HG02852 (cell line): ENCODE data around the gene SLC38A4.
"Not testable (repeated sequence)": the region's sequence is repeated elsewhere in the genome, so short reads cannot be mapped to it uniquely, and the experiment has no call there.

Source experiments
- ATAC-seq: cut with Tn5 transposase; IDR thresholded peaks from one replicate; pipeline ENCODE4 v1.9.1; 2021; ENCODE audit warnings: mild to moderate bottlenecking, moderate library complexity; ENCODE audit not compliant: unreplicated experiment

Gene SLC38A4

GRCh38 chr12:46779879-46780278, 45.9 kb downstream of the SLC38A4 start:
- ATAC-seq = no peak

GRCh38 chr12:46779063-46779462, 46.7 kb downstream of the SLC38A4 start:
- no peak for ATAC-seq

GRCh38 chr12:46778415-46778814, 47.4 kb downstream of the SLC38A4 start:
- no peak for ATAC-seq

GRCh38 chr12:46777587-46777986, 48.2 kb downstream of the SLC38A4 start:
- ATAC-seq = no peak

- ATAC-seq = no peak
These were observed 50.0 kb downstream of the SLC38A4 start for GRCh38 chr12:46775796-46776195.

GRCh38 chr12:46774322-46774633, 51.5 kb downstream of the SLC38A4 start:
- no peak for ATAC-seq

GRCh38 chr12:46773586-46774321, 52.0 kb downstream of the SLC38A4 start:
- ATAC-seq = no peak

GRCh38 chr12:46771268-46771827, 54.4 kb downstream of the SLC38A4 start:
- ATAC-seq = no peak

GRCh38 chr12:46770501-46771183, 55.2 kb downstream of the SLC38A4 start:
- no peak for ATAC-seq

- ATAC-seq = no peak
These were observed 61.8 kb downstream of the SLC38A4 start for GRCh38 chr12:46764005-46764404.

GRCh38 chr12:46763230-46763629, 62.6 kb downstream of the SLC38A4 start:
- ATAC-seq = no peak

GRCh38 chr12:46754550-46754949, 71.2 kb downstream of the SLC38A4 start:
- ATAC-seq = no peak

- no peak for ATAC-seq
These were observed 73.4 kb downstream of the SLC38A4 start for GRCh38 chr12:46752396-46752795.

- ATAC-seq = no peak
These were observed 74.6 kb downstream of the SLC38A4 start for GRCh38 chr12:46751173-46751572.

GRCh38 chr12:46749322-46749721, 76.5 kb downstream of the SLC38A4 start:
- no peak for ATAC-seq

GRCh38 chr12:46744283-46744682, 81.5 kb downstream of the SLC38A4 start:
- no peak for ATAC-seq

GRCh38 chr12:46743456-46743855, 82.3 kb downstream of the SLC38A4 start:
- no peak for ATAC-seq

GRCh38 chr12:46742271-46742670, 83.5 kb downstream of the SLC38A4 start:
- not testable (repeated sequence) for ATAC-seq

- no peak for ATAC-seq
These were observed 100.5 kb downstream of the SLC38A4 start for GRCh38 chr12:46725332-46725731.

- no peak for ATAC-seq
These were observed 102.0 kb downstream of the SLC38A4 start for GRCh38 chr12:46723629-46724419.

GRCh38 chr12:46722394-46723185, 103.2 kb downstream of the SLC38A4 start:
- ATAC-seq = no peak
